ENCODE measurements around the gene LCE3A.
"Not testable (repeated sequence)": the region's sequence is repeated elsewhere in the genome, so short reads cannot be mapped to it uniquely, and the experiment has no call there.

LCE3A gene

DNA sequence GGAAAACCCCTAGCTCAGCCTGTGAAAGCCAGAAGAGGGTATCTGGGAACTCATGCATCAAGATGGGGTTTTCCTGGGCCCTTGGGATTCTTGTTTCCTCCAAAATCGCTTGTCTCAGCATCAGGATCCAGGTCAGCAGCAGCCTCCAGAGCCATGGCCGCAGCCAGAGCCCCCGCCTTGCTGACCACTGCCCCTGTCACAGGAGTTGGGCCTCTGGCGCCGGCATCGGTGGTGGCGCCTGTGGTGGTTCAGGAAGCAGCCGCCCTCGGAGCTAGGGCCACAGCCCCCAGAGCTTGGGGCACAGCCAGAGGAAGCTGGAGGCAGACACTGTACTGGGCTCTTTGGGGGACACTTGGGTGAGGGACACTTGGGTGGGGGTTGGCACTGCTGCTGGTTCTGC lies 43.4 kb downstream of the LCE3A start:
- H3K9me3 ChIP-seq (ENCODE audit: control insufficient read depth, low read length), result peaks cover 37% of the 10 kb centered on the region
- not testable (repeated sequence) for H3K4me3 ChIP-seq (ENCODE audit: extremely low read depth, insufficient read depth, low read length, poor library complexity, severe bottlenecking); H3K27ac ChIP-seq (ENCODE audit: low read depth, low read length, severe bottlenecking); H3K4me1 ChIP-seq (ENCODE audit: control insufficient read depth, insufficient read depth, low read length, poor library complexity, severe bottlenecking); H3K36me3 ChIP-seq (ENCODE audit: control insufficient read depth, insufficient read depth, low read length)
- WGBS, 2 experiments (ENCODE audit: insufficient coverage in 2 of 2), result 0 to 74% methylated on average over 1 to 7 of the region's 9 CpGs

DNA sequence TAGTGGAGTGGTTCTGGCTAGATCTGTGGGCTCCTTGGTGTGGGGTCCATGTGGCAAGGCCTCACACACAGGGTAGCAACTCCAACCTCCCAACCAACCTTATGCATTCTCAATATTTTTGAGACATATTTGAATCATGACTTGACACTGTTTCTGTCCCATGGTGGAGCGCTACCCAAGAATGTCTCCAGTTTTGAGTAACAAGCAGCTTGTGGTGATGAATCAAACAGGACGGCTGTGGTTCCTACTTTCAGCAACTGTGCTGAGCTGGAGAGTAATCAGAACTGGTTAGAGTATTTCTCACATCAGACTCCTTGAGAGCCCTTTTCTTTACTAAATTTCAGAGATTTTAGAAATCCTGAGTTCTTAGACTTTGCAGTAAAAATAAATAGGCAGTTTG lies 45.7 kb downstream of the LCE3A start:
- Histone ChIP-seq H3K9me3 (ENCODE audit: control insufficient read depth, low read length) (peaks cover 43% of the 10 kb centered on the region), H3K36me3 (ENCODE audit: control insufficient read depth, insufficient read depth, low read length) (no peaks in the 10 kb centered on the region), H3K27ac (ENCODE audit: low read depth, low read length, severe bottlenecking) (no peak overlapping the region), H3K4me1 (ENCODE audit: control insufficient read depth, insufficient read depth, low read length, poor library complexity, severe bottlenecking) (no peaks in the 10 kb centered on the region), H3K4me3 (ENCODE audit: extremely low read depth, insufficient read depth, low read length, poor library complexity, severe bottlenecking) (no peak overlapping the region)
- 83% methylated on average over 2 of the region's 2 CpGs for WGBS, 2 experiments (ENCODE audit: insufficient coverage in 2 of 2)

All from mesodermal cell (in vitro differentiated cells).